ENCODE data around the gene DGKI.

GRCh38 chr7:137753948-137754851 lies 92.6 kb downstream of the DGKI start:
- TF ChIP-seq CTCF (conservative IDR thresholded peaks at IDR 0.05) (no peak), EZH2 (IDR thresholded peaks at IDR 0.05; ENCODE audit: low read depth) (no peak)
